ENCODE data around the gene RNF32. TPM values are rescaled to one million over a fixed set of nuclear protein-coding genes. Genes with fewer than 3 reads are reported as not detected.

Gene RNF32
- total and polyA plus RNA-seq, 12 donors = 0.26 to 8.5 (median 0.92) TPM

DNA sequence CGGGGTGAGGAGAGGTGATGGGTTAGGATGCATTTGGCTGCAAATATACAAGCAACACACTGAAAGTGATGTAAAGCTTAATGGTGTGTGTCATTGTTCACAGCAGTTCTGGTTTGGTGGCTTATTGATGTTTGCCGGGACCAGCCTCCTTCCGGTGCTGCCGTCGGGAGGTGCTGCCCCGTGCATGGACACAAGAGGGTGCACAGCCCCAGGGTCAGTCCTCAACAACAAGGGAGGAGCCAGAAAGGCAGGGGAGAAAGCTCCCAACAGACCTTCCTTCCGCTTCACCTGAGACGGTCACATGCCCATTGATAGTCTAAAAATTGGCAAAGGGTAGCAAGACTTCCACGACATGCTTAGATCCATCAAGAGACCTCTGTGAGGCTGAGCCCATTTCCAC lies 9.5 kb downstream of the RNF32 start:
- intact Hi-C loops (cut with DNase I) = no loop called here
- DNase-seq = peak in 1 of 7 donors; percentile 27
- Histone ChIP-seq H3K27me3 (no peaks in the 10 kb centered on the region), H3K9me3 (replicated peaks in 1 of 3) (no peaks in the 10 kb centered on the region), H3K36me3 (replicated peaks in 1 of 2) (no peaks in the 10 kb centered on the region), H3K27ac (no peak overlapping the region), H3K4me3 (no peak overlapping the region), H3K4me1 (replicated peaks in 1 of 2) (no peaks in the 10 kb centered on the region)
- WGBS, 4 donors = 59 to 81% (median 68%) methylated on average over 9 of the region's 9 CpGs
- no peak for TF ChIP-seq POLR2A (IDR thresholded peaks at IDR 0.05)
- peak in 3 of 6 experiments; percentile 7 to 33 (median 14) for TF ChIP-seq CTCF (IDR thresholded peaks at IDR 0.05)

DNA sequence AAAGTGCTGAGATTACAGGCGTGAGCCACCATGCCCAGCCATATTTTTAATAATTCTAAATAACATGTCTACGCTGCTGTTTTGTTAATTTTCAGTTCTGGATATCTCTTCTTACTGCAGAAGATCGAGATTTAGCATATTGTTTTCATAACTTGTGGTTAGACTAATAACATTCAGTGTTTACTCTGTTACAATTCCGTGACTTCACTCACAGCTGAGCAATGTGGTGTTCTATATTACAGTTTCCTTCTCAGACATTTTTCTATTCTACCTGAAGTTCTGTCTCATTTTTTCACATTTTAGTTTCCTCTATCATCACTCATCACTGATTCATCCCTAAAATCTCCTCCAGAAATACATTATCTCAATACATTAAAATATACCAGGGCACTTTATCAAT lies 10.9 kb downstream of the RNF32 start:
- intact Hi-C loops (cut with DNase I) = no loop called here
- Histone ChIP-seq H3K27ac (no peak overlapping the region), H3K4me3 (no peak overlapping the region), H3K9me3 (replicated peaks in 1 of 3) (no peaks in the 10 kb centered on the region), H3K36me3 (replicated peaks in 1 of 2) (no peaks in the 10 kb centered on the region), H3K27me3 (no peaks in the 10 kb centered on the region), H3K4me1 (replicated peaks in 1 of 2) (no peaks in the 10 kb centered on the region)
- DNase-seq = no peak
- WGBS, 4 donors = 89 to 94% (median 91%) methylated on average over 4 of the region's 4 CpGs
- TF ChIP-seq CTCF (IDR thresholded peaks at IDR 0.05) (no peak), POLR2A (IDR thresholded peaks at IDR 0.05) (no peak)

- DNase-seq = no peak
- Histone ChIP-seq H3K27me3 (no peaks in the 10 kb centered on the region), H3K4me3 (no peak overlapping the region), H3K27ac (no peak overlapping the region), H3K4me1 (replicated peaks in 1 of 2) (no peaks in the 10 kb centered on the region), H3K9me3 (replicated peaks in 1 of 3) (no peaks in the 10 kb centered on the region), H3K36me3 (replicated peaks in 1 of 2) (no peaks in the 10 kb centered on the region)
- 89 to 92% (median 91%) methylated on average over 8 of the region's 8 CpGs for WGBS, 4 donors
- intact Hi-C loops (cut with DNase I) = no loop called here
- no peak for TF ChIP-seq CTCF (IDR thresholded peaks at IDR 0.05)
- TF ChIP-seq POLR2A (IDR thresholded peaks at IDR 0.05) = no peak
These were observed 12.5 kb downstream of the RNF32 start for GRCh38 chr7:156652886-156653568.

- Histone ChIP-seq H3K4me3 (no peak overlapping the region), H3K9me3 (replicated peaks in 1 of 3) (no peaks in the 10 kb centered on the region), H3K4me1 (replicated peaks in 1 of 2) (no peaks in the 10 kb centered on the region), H3K27ac (no peak overlapping the region), H3K36me3 (replicated peaks in 1 of 2) (no peaks in the 10 kb centered on the region), H3K27me3 (no peaks in the 10 kb centered on the region)
- intact Hi-C loops (cut with DNase I) = no loop called here
- no peak for TF ChIP-seq CTCF (IDR thresholded peaks at IDR 0.05)
- no peak for TF ChIP-seq POLR2A (IDR thresholded peaks at IDR 0.05)
- DNase-seq = no peak
- 82 to 92% (median 89%) methylated on average over 10 of the region's 10 CpGs for WGBS, 4 donors
These were observed 14.1 kb downstream of the RNF32 start for GRCh38 chr7:156654511-156655234.
